ENCODE data around the gene YJU2. TPM values are rescaled to one million over a fixed set of nuclear protein-coding genes. Genes with fewer than 3 reads are reported as not detected.
A peak's percentile ranks its signal among the peaks of the same experiment; 100 is the strongest.

YJU2 gene
- total RNA-seq, 2 experiments from 2014 or later = 27.9 to 29.0 TPM

DNA sequence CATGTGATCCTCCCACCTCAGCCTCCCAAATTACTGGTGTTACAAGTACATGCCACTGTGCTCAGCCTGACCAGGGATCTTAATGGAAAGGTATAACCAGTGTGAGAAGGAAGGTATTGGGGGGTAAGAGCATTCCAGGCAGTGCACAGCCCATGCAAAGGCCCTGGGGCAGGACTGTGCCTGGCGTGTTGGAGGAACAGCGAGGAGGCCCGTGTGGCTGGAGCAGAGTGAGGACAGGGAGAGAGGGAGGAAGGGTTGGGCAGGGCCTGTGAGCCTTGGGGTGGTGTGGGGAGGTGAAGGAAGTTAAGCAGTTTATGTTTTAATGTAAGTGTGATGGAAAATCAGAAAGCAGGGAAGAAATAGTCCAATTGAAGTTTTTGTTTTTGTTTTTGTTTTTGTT, 53.7 kb downstream of the YJU2 start:
- Mint-ChIP-seq H3K9me3 (no peaks in the 10 kb centered on the region), H3K4me1 (peaks cover 31% of the 10 kb centered on the region), H3K36me3 (peaks cover 4% of the 10 kb centered on the region), H3K27ac (peak overlapping the region; percentile 84), H3K27me3 (no peaks in the 10 kb centered on the region), H3K4me3 (peak overlapping the region; percentile 85)
- ATAC-seq (ENCODE audit: low read depth) = no peak
- POLR2A ChIA-PET = interaction anchor here (2.1 kb wide), 1 partner anchor 42 kb away, joined by 8 read pairs; the partner anchor contains the start of gene MPND
- DNase-seq = no peak

GRCh38 chr19:4301590-4302242, 54.8 kb downstream of the YJU2 start:
- POLR2A ChIA-PET = interaction anchor here (0.7 to 2.1 kb wide), 4 partner anchors 26 to 54 kb away, joined by 3 to 6 read pairs (median 4); partner anchors contain the start of gene MPND

GRCh38 chr19:4302243-4302640, 55.4 kb downstream of the YJU2 start, which contains the start of gene TMIGD2:
Gene TMIGD2, minus strand, starts transcription at chr19:4302389. Its CDS starts 4 bp downstream, at chr19:4302385.
- Mint-ChIP-seq H3K36me3 (peaks cover 10% of the 10 kb centered on the region), H3K27me3 (no peaks in the 10 kb centered on the region), H3K9me3 (no peaks in the 10 kb centered on the region), H3K4me1 (peaks cover 31% of the 10 kb centered on the region), H3K27ac (peak within 1 kb of the TSS; percentile 88), H3K4me3 (peak within 1 kb of the TSS; percentile 85)
- DNase-seq = no peak
- POLR2A ChIA-PET = interaction anchor here (0.5 to 2.1 kb wide), 7 partner anchors 8 to 103 kb away, joined by 3 to 9 read pairs (median 5); partner anchors contain the start of gene MPND
- peak; percentile 20 for ATAC-seq (ENCODE audit: low read depth)

More at GRCh38 chr19:4301590-4302242, 54.8 kb downstream of the YJU2 start:
- ATAC-seq (ENCODE audit: low read depth) (peak; percentile 25), DNase-seq (no peak)
- peak overlapping the region; percentile 88 for H3K27ac Mint-ChIP-seq
- H3K4me3 Mint-ChIP-seq = peak overlapping the region; percentile 85
- peaks cover 6% of the 10 kb centered on the region for H3K36me3 Mint-ChIP-seq
- no peaks in the 10 kb centered on the region for H3K27me3 Mint-ChIP-seq
- peaks cover 31% of the 10 kb centered on the region for H3K4me1 Mint-ChIP-seq
- no peaks in the 10 kb centered on the region for H3K9me3 Mint-ChIP-seq

GRCh38 chr19:4303819-4304537, 57.1 kb downstream of the YJU2 start:
- POLR2A ChIA-PET = interaction anchor here (0.5 to 2.1 kb wide), 8 partner anchors 16 to 224 kb away, joined by 4 to 8 read pairs (median 5); partner anchors contain the start of genes MPND and STAP2

GRCh38 chr19:4304538-4305256, 57.8 kb downstream of the YJU2 start, which contains the start of gene FSD1:
Gene FSD1, plus strand, starts transcription at chr19:4304598. Its CDS starts 149 bp downstream, at chr19:4304747.
- Mint-ChIP-seq H3K27me3 (no peaks in the 10 kb centered on the region), H3K4me3 (peak within 1 kb of the TSS; percentile 71), H3K4me1 (peaks cover 23% of the 10 kb centered on the region), H3K36me3 (peaks cover 14% of the 10 kb centered on the region), H3K27ac (peak within 1 kb of the TSS; percentile 88), H3K9me3 (no peaks in the 10 kb centered on the region)
- ATAC-seq (ENCODE audit: low read depth) = peak; percentile 80
- peak; percentile 92 for DNase-seq
- POLR2A ChIA-PET = interaction anchor here (0.5 to 1.7 kb wide), 7 partner anchors 15 to 224 kb away, joined by 4 to 8 read pairs (median 5); partner anchors contain the start of genes MPND and STAP2

More at GRCh38 chr19:4303819-4304537, 57.1 kb downstream of the YJU2 start:
- Mint-ChIP-seq H3K4me3 (peak overlapping the region; percentile 62), H3K9me3 (no peaks in the 10 kb centered on the region), H3K36me3 (peaks cover 10% of the 10 kb centered on the region), H3K4me1 (peaks cover 29% of the 10 kb centered on the region), H3K27me3 (no peaks in the 10 kb centered on the region), H3K27ac (peak overlapping the region; percentile 81)
- ATAC-seq (ENCODE audit: low read depth) = no peak
- DNase-seq = no peak

GRCh38 chr19:4305257-4305612, 58.4 kb downstream of the YJU2 start:
- no peak for ATAC-seq (ENCODE audit: low read depth)
- peaks cover 14% of the 10 kb centered on the region for H3K36me3 Mint-ChIP-seq
- no peak for DNase-seq
- no peaks in the 10 kb centered on the region for H3K27me3 Mint-ChIP-seq
- H3K4me1 Mint-ChIP-seq = peaks cover 23% of the 10 kb centered on the region
- POLR2A ChIA-PET = interaction anchor here (1.3 to 1.7 kb wide), 2 partner anchors 23 to 34 kb away, joined by 4 to 8 read pairs; partner anchors contain the start of gene STAP2
- H3K27ac Mint-ChIP-seq = no peak overlapping the region
- peak overlapping the region; percentile 71 for H3K4me3 Mint-ChIP-seq
- no peaks in the 10 kb centered on the region for H3K9me3 Mint-ChIP-seq

DNA sequence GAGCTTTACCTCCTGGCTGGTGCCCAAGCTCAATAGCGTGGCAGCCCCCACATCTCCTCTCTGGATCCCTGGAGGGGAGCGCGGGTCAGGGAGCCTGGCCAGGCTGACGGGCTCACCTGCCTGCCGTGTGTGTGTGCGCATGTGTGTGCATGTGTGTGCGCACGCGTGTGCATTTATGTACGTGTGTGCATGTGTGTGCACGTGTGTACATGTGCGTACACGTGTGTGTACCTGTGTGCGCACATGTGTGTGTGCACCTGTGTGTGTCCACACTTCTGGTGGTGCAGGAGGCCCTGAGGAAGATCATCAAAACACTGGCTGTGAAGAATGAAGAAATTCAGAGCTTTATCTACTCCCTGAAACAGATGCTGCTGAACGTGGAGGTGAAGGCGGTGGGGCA, 58.8 kb downstream of the YJU2 start:
- POLR2A ChIA-PET = interaction anchor here (1.5 kb wide), 1 partner anchor 37 kb away, joined by 4 read pairs; no protein-coding TSS in a partner anchor
- ATAC-seq (ENCODE audit: low read depth) (no peak), DNase-seq (no peak)
- Mint-ChIP-seq H3K4me1 (peaks cover 19% of the 10 kb centered on the region), H3K27ac (no peak overlapping the region), H3K9me3 (no peaks in the 10 kb centered on the region), H3K27me3 (no peaks in the 10 kb centered on the region), H3K36me3 (peaks cover 14% of the 10 kb centered on the region), H3K4me3 (peak overlapping the region; percentile 71)

DNA sequence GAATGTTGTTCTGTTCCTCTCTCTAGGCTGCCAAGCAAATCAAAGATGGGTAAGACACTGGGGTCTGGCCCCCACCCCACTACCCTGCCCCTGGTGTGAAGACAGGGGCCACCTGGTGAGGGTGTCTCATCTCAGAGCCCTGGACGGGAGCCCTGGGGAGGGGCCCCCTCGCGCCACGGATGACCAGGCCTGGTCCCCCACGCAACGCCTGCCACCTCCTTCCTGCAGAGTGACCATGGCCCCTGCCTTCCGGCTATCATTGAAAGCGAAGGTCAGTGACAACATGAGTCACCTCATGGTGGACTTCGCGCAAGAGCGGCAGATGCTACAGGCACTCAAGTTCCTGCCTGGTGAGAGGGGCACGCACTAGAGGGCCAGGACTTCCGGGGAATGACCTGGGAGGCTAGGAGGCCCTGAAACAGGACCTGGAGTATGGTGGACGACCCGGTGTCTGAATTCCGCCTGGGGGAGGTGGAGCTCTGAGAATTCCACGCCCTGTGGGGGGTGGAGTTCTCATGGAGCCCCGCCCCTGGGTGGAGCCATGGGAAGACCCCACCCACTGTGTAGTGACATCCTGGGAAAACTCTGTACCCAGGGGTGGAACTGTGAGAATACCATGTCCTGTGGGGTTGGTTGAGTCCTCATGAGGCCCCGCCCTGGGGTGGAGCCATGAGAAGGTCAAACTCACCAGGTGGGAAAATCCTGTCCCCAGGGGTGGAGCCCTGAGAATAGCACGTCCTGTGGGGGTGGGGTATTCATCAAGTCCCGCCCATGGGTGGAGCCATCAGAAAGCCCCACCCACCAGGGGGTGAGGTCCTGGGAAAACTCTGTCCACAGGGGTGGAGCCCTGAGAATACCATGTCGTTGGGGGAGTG, 63.6 kb downstream of the YJU2 start:
- Mint-ChIP-seq H3K4me1 (no peaks in the 10 kb centered on the region), H3K9me3 (no peaks in the 10 kb centered on the region), H3K36me3 (peaks cover 22% of the 10 kb centered on the region), H3K27ac (no peak overlapping the region), H3K27me3 (no peaks in the 10 kb centered on the region), H3K4me3 (no peak overlapping the region)
- POLR2A ChIA-PET = no interaction called here
- DNase-seq (no peak), ATAC-seq (ENCODE audit: low read depth) (no peak)

- Mint-ChIP-seq H3K9me3 (peaks cover 3% of the 10 kb centered on the region), H3K36me3 (peaks cover 36% of the 10 kb centered on the region), H3K27ac (no peak overlapping the region), H3K4me1 (no peaks in the 10 kb centered on the region), H3K27me3 (no peaks in the 10 kb centered on the region), H3K4me3 (no peak overlapping the region)
- no peak for DNase-seq
- ATAC-seq (ENCODE audit: low read depth) = no peak
- POLR2A ChIA-PET = no interaction called here
Measured at GRCh38 chr19:4313847-4314490, 67.1 kb downstream of the YJU2 start.

DNA sequence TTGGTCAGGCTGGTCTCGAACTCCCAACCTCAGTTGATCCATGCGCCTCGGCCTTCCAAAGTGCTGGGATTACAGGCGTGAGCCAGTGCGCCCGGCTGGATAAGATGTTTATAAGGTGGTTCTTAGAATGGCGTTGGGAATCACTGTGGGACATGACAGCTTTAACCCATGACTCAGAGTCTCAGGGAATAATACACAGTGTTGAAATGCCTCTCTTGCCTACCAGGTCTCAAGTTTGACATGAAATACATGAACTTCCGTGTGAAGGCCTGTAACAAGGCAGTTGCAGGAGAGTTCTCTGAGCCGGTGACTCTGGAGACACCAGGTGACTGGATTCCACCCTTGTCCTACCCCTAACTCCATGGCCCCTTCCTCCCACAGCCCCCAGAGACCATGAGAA, 70.1 kb downstream of the YJU2 start:
- POLR2A ChIA-PET = no interaction called here
- H3K9me3 Mint-ChIP-seq = peaks cover 21% of the 10 kb centered on the region
- H3K27ac Mint-ChIP-seq = no peak overlapping the region
- no peak overlapping the region for H3K4me3 Mint-ChIP-seq
- no peaks in the 10 kb centered on the region for H3K27me3 Mint-ChIP-seq
- no peaks in the 10 kb centered on the region for H3K4me1 Mint-ChIP-seq
- ATAC-seq (ENCODE audit: low read depth) (no peak), DNase-seq (no peak)
- peaks cover 41% of the 10 kb centered on the region for H3K36me3 Mint-ChIP-seq

DNA sequence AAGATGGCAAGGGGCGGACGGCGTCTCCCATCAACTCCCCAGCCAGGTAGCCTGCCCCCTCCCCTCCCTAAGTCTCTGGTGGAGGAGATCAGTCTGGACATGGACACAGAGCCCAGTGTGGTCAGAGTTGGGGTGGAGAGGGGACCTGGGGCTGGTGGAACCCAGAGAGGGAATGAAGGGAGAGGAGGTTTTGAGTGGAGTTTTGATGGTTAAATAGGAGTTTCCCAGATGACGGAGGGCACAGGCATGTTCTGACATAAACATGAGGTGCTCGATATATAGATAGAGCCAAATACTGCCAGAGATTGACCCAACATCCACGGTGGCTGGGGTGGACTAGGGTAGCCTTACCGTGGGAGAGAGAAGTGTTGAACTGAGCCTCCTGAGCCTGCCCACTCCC, 71.6 kb downstream of the YJU2 start:
- H3K4me3 Mint-ChIP-seq = no peak overlapping the region
- POLR2A ChIA-PET = interaction anchor here (1.3 kb wide), 1 partner anchor 19 kb away, joined by 4 read pairs; no protein-coding TSS in a partner anchor
- peaks cover 21% of the 10 kb centered on the region for H3K9me3 Mint-ChIP-seq
- no peak for DNase-seq
- H3K27ac Mint-ChIP-seq = no peak overlapping the region
- no peaks in the 10 kb centered on the region for H3K27me3 Mint-ChIP-seq
- no peak for ATAC-seq (ENCODE audit: low read depth)
- H3K4me1 Mint-ChIP-seq = no peaks in the 10 kb centered on the region
- H3K36me3 Mint-ChIP-seq = peaks cover 39% of the 10 kb centered on the region

Data from activated naive CD8-positive, alpha-beta T cell treated with anti-CD3 and anti-CD28 coated beads, Interleukin-2, amount 10 ng/mL, durations not matched to agents 7 days and 5 days (primary cell).